Measurements from ENCODE around the gene C5AR2.
"Not testable (repeated sequence)": the region's sequence is repeated elsewhere in the genome, so short reads cannot be mapped to it uniquely, and the experiment has no call there.

C5AR2 gene

GRCh38 chr19:47350630-47351029 is 18.7 kb downstream of the C5AR2 start:
- Histone ChIP-seq H3K36me3 (ENCODE audit: control insufficient read depth, low read depth, low read length) (peaks cover 24% of the 10 kb centered on the region), H3K4me3 (ENCODE audit: low read length) (no peak overlapping the region), H3K27me3 (ENCODE audit: control insufficient read depth, insufficient read depth, low read length) (peaks cover 7% of the 10 kb centered on the region), H3K9ac (ENCODE audit: low read length) (no peak overlapping the region), H3K27ac (ENCODE audit: low read length) (no peak overlapping the region), H3K9me3 (ENCODE audit: control insufficient read depth, low read depth, low read length) (no peaks in the 10 kb centered on the region), H3K4me1 (ENCODE audit: control insufficient read depth, low read depth, low read length) (peaks cover 9% of the 10 kb centered on the region)

GRCh38 chr19:47351548-47351947 is 19.6 kb downstream of the C5AR2 start:
- peaks cover 32% of the 10 kb centered on the region for H3K36me3 ChIP-seq (ENCODE audit: control insufficient read depth, low read depth, low read length)

GRCh38 chr19:47352095-47352494 is 20.1 kb downstream of the C5AR2 start:
- peak overlapping the region; percentile 33 for H3K27ac ChIP-seq (ENCODE audit: low read length)
- H3K36me3 ChIP-seq (ENCODE audit: control insufficient read depth, low read depth, low read length) = peaks cover 38% of the 10 kb centered on the region
- peaks cover 7% of the 10 kb centered on the region for H3K27me3 ChIP-seq (ENCODE audit: control insufficient read depth, insufficient read depth, low read length)
- H3K4me3 ChIP-seq (ENCODE audit: low read length) = peak overlapping the region; percentile 31
- H3K4me1 ChIP-seq (ENCODE audit: control insufficient read depth, low read depth, low read length) = peaks cover 9% of the 10 kb centered on the region
- H3K9ac ChIP-seq (ENCODE audit: low read length) = peak overlapping the region; percentile 19
- H3K9me3 ChIP-seq (ENCODE audit: control insufficient read depth, low read depth, low read length) = no peaks in the 10 kb centered on the region

More at GRCh38 chr19:47351548-47351947, 19.6 kb downstream of the C5AR2 start:
- H3K9me3 ChIP-seq (ENCODE audit: control insufficient read depth, low read depth, low read length) = no peaks in the 10 kb centered on the region
- H3K4me3 ChIP-seq (ENCODE audit: low read length) = peak overlapping the region; percentile 31
- H3K9ac ChIP-seq (ENCODE audit: low read length) = peak overlapping the region; percentile 19
- H3K4me1 ChIP-seq (ENCODE audit: control insufficient read depth, low read depth, low read length) = peaks cover 9% of the 10 kb centered on the region
- peaks cover 7% of the 10 kb centered on the region for H3K27me3 ChIP-seq (ENCODE audit: control insufficient read depth, insufficient read depth, low read length)
- H3K27ac ChIP-seq (ENCODE audit: low read length) = peak overlapping the region; percentile 54

- Histone ChIP-seq H3K9ac (ENCODE audit: low read length) (no peak overlapping the region), H3K4me3 (ENCODE audit: low read length) (no peak overlapping the region), H3K27ac (ENCODE audit: low read length) (no peak overlapping the region), H3K4me1 (ENCODE audit: control insufficient read depth, low read depth, low read length) (peaks cover 9% of the 10 kb centered on the region), H3K36me3 (ENCODE audit: control insufficient read depth, low read depth, low read length) (peaks cover 50% of the 10 kb centered on the region), H3K9me3 (ENCODE audit: control insufficient read depth, low read depth, low read length) (no peaks in the 10 kb centered on the region), H3K27me3 (ENCODE audit: control insufficient read depth, insufficient read depth, low read length) (peaks cover 4% of the 10 kb centered on the region)
Measured at GRCh38 chr19:47353307-47353712, 21.3 kb downstream of the C5AR2 start.

GRCh38 chr19:47356900-47357299 is 24.9 kb downstream of the C5AR2 start:
- H3K4me1 ChIP-seq (ENCODE audit: control insufficient read depth, low read depth, low read length) = peaks cover 3% of the 10 kb centered on the region
- H3K36me3 ChIP-seq (ENCODE audit: control insufficient read depth, low read depth, low read length) = peaks cover 82% of the 10 kb centered on the region
- H3K27ac ChIP-seq (ENCODE audit: low read length) = no peak overlapping the region
- no peaks in the 10 kb centered on the region for H3K27me3 ChIP-seq (ENCODE audit: control insufficient read depth, insufficient read depth, low read length)
- H3K9me3 ChIP-seq (ENCODE audit: control insufficient read depth, low read depth, low read length) = no peaks in the 10 kb centered on the region
- H3K9ac ChIP-seq (ENCODE audit: low read length) = no peak overlapping the region
- H3K4me3 ChIP-seq (ENCODE audit: low read length) = no peak overlapping the region

GRCh38 chr19:47357788-47358680 is 26.1 kb downstream of the C5AR2 start:
- no peaks in the 10 kb centered on the region for H3K27me3 ChIP-seq (ENCODE audit: control insufficient read depth, insufficient read depth, low read length)
- H3K4me1 ChIP-seq (ENCODE audit: control insufficient read depth, low read depth, low read length) = no peaks in the 10 kb centered on the region
- peaks cover 83% of the 10 kb centered on the region for H3K36me3 ChIP-seq (ENCODE audit: control insufficient read depth, low read depth, low read length)
- H3K4me3 ChIP-seq (ENCODE audit: low read length) = no peak overlapping the region
- H3K9me3 ChIP-seq (ENCODE audit: control insufficient read depth, low read depth, low read length) = no peaks in the 10 kb centered on the region
- no peak overlapping the region for H3K27ac ChIP-seq (ENCODE audit: low read length)
- H3K9ac ChIP-seq (ENCODE audit: low read length) = no peak overlapping the region

GRCh38 chr19:47358936-47359335 is 27.0 kb downstream of the C5AR2 start:
- peaks cover 84% of the 10 kb centered on the region for H3K36me3 ChIP-seq (ENCODE audit: control insufficient read depth, low read depth, low read length)
- H3K9ac ChIP-seq (ENCODE audit: low read length) = no peak overlapping the region
- no peaks in the 10 kb centered on the region for H3K4me1 ChIP-seq (ENCODE audit: control insufficient read depth, low read depth, low read length)

GRCh38 chr19:47362321-47362720 is 30.3 kb downstream of the C5AR2 start:
- Histone ChIP-seq H3K4me1 (ENCODE audit: control insufficient read depth, low read depth, low read length) (no peaks in the 10 kb centered on the region), H3K9ac (ENCODE audit: low read length) (no peak overlapping the region), H3K9me3 (ENCODE audit: control insufficient read depth, low read depth, low read length) (no peaks in the 10 kb centered on the region), H3K36me3 (ENCODE audit: control insufficient read depth, low read depth, low read length) (peaks cover 67% of the 10 kb centered on the region), H3K4me3 (ENCODE audit: low read length) (no peak overlapping the region), H3K27ac (ENCODE audit: low read length) (no peak overlapping the region), H3K27me3 (ENCODE audit: control insufficient read depth, insufficient read depth, low read length) (no peaks in the 10 kb centered on the region)

More at GRCh38 chr19:47358936-47359335, 27.0 kb downstream of the C5AR2 start:
- no peaks in the 10 kb centered on the region for H3K27me3 ChIP-seq (ENCODE audit: control insufficient read depth, insufficient read depth, low read length)
- no peaks in the 10 kb centered on the region for H3K9me3 ChIP-seq (ENCODE audit: control insufficient read depth, low read depth, low read length)
- H3K4me3 ChIP-seq (ENCODE audit: low read length) = no peak overlapping the region
- no peak overlapping the region for H3K27ac ChIP-seq (ENCODE audit: low read length)

- Histone ChIP-seq H3K36me3 (ENCODE audit: control insufficient read depth, low read depth, low read length) (peaks cover 58% of the 10 kb centered on the region), H3K4me3 (ENCODE audit: low read length) (no peak overlapping the region), H3K4me1 (ENCODE audit: control insufficient read depth, low read depth, low read length) (no peaks in the 10 kb centered on the region), H3K27ac (ENCODE audit: low read length) (no peak overlapping the region), H3K9ac (ENCODE audit: low read length) (no peak overlapping the region), H3K9me3 (ENCODE audit: control insufficient read depth, low read depth, low read length) (no peaks in the 10 kb centered on the region), H3K27me3 (ENCODE audit: control insufficient read depth, insufficient read depth, low read length) (no peaks in the 10 kb centered on the region)
Measured at GRCh38 chr19:47363758-47364531, 32.0 kb downstream of the C5AR2 start.

- H3K9ac ChIP-seq (ENCODE audit: low read length); H3K4me3 ChIP-seq (ENCODE audit: low read length); H3K4me1 ChIP-seq (ENCODE audit: control insufficient read depth, low read depth, low read length); H3K27me3 ChIP-seq (ENCODE audit: control insufficient read depth, insufficient read depth, low read length); H3K9me3 ChIP-seq (ENCODE audit: control insufficient read depth, low read depth, low read length); H3K27ac ChIP-seq (ENCODE audit: low read length): not testable (repeated sequence)
- peaks cover 59% of the 10 kb centered on the region for H3K36me3 ChIP-seq (ENCODE audit: control insufficient read depth, low read depth, low read length)
Measured at GRCh38 chr19:47365455-47365854, 33.5 kb downstream of the C5AR2 start.

GRCh38 chr19:47370045-47370611 is 38.2 kb downstream of the C5AR2 start:
- Histone ChIP-seq H3K27ac (ENCODE audit: low read length) (no peak overlapping the region), H3K27me3 (ENCODE audit: control insufficient read depth, insufficient read depth, low read length) (no peaks in the 10 kb centered on the region), H3K9ac (ENCODE audit: low read length) (no peak overlapping the region), H3K4me3 (ENCODE audit: low read length) (no peak overlapping the region), H3K9me3 (ENCODE audit: control insufficient read depth, low read depth, low read length) (no peaks in the 10 kb centered on the region), H3K36me3 (ENCODE audit: control insufficient read depth, low read depth, low read length) (peaks cover 60% of the 10 kb centered on the region), H3K4me1 (ENCODE audit: control insufficient read depth, low read depth, low read length) (no peaks in the 10 kb centered on the region)

All from iPS-18a (cell line).